Measurements from ENCODE around the gene CPT1C. TPM values are rescaled to one million over a fixed set of nuclear protein-coding genes. Genes with fewer than 3 reads are reported as not detected.

The CPT1C gene
- total RNA-seq, 1 donor from 2014 or later: 26.3 TPM

DNA sequence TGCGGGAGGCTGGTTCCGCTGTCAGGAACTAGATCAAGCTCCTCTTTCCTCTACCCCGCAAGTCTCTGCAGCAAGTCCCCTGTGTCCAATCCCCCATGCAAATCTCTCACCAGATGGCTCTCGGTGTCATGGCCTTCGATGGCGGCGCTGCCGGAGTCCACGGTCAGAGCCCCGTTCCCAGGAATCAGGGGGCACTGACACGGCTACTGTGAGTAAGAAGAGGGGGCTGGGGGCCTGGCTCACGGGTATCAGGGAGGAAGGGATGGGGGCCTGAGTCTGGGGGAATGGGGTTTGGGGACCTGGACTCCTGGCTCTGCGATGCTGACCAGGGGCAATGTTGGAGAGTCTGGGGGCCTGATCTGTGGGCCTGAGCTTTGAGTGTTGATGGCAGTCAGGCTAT, 44.9 kb upstream of the CPT1C start:
- DNase-seq (ENCODE audit: low spot score): no peak
- H3K4me3 Mint-ChIP-seq (ENCODE audit: unreplicated experiment): no peak overlapping the region
- TF ChIP-seq, protein P1, sequence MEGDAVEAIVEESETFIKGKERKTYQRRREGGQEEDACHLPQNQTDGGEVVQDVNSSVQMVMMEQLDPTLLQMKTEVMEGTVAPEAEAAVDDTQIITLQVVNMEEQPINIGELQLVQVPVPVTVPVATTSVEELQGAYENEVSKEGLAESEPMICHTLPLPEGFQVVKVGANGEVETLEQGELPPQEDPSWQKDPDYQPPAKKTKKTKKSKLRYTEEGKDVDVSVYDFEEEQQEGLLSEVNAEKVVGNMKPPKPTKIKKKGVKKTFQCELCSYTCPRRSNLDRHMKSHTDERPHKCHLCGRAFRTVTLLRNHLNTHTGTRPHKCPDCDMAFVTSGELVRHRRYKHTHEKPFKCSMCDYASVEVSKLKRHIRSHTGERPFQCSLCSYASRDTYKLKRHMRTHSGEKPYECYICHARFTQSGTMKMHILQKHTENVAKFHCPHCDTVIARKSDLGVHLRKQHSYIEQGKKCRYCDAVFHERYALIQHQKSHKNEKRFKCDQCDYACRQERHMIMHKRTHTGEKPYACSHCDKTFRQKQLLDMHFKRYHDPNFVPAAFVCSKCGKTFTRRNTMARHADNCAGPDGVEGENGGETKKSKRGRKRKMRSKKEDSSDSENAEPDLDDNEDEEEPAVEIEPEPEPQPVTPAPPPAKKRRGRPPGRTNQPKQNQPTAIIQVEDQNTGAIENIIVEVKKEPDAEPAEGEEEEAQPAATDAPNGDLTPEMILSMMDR (IDR thresholded peaks at IDR 0.05): no peak
- no peaks in the 10 kb centered on the region for H3K27me3 Mint-ChIP-seq (ENCODE audit: low read depth)
- peaks cover 37% of the 10 kb centered on the region for H3K4me1 Mint-ChIP-seq (ENCODE audit: low read depth)
- no peaks in the 10 kb centered on the region for H3K9me3 Mint-ChIP-seq (ENCODE audit: low read depth)
- H3K36me3 Mint-ChIP-seq (ENCODE audit: low read depth): peaks cover 14% of the 10 kb centered on the region
- H3K27ac Mint-ChIP-seq (ENCODE audit: unreplicated experiment): no peak overlapping the region

DNA sequence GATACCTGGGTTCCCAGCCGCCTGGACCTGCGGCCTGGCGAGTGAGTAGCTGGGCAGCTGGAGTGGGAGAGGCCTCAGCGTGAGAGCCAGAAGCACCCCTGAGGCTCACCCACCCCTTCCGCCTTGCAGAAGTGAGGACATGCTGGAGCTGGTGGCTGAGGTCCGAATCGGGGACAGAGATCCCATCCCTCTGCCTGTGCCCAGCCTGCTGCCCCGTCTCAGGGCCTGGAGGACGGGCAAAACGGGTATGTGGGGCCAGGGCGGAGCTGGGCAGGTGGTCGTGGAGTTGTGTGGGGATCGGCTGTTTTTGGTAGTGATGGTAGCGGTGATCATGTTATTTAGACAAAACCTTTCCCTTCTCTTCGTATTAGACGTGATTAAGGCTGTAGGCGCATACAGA, 44.3 kb upstream of the CPT1C start:
- Mint-ChIP-seq H3K9me3 (ENCODE audit: low read depth) (no peaks in the 10 kb centered on the region), H3K4me3 (ENCODE audit: unreplicated experiment) (no peak overlapping the region), H3K27ac (ENCODE audit: unreplicated experiment) (no peak overlapping the region), H3K36me3 (ENCODE audit: low read depth) (peaks cover 15% of the 10 kb centered on the region), H3K27me3 (ENCODE audit: low read depth) (no peaks in the 10 kb centered on the region), H3K4me1 (ENCODE audit: low read depth) (peaks cover 32% of the 10 kb centered on the region)
- TF ChIP-seq, protein P1 (IDR thresholded peaks at IDR 0.05): no peak
- DNase-seq (ENCODE audit: low spot score): no peak

DNA sequence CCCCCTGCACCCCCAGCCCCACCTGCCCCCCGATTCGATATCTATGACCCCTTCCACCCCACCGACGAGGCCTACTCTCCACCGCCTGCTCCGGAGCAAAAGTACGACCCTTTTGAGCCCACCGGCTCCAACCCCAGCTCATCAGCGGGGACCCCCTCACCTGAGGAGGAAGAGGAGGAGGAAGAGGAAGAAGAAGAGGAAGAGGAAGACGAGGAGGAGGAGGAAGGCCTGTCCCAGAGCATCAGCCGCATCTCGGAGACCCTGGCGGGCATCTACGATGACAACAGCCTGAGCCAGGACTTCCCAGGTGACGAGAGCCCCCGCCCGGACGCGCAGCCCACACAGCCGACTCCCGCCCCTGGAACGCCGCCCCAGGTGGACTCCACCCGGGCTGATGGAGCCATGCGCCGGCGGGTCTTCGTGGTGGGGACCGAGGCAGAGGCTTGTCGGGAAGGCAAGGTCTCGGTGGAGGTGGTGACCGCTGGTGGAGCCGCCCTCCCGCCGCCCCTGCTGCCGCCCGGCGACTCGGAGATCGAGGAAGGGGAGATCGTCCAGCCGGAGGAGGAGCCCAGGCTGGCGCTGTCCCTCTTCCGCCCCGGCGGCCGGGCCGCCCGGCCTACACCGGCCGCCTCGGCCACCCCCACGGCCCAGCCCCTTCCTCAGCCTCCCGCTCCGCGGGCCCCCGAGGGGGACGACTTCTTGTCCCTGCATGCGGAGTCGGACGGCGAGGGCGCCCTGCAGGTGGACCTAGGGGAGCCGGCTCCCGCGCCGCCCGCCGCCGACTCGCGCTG, 39.7 kb upstream of the CPT1C start:
- H3K9me3 Mint-ChIP-seq (ENCODE audit: low read depth): no peaks in the 10 kb centered on the region
- DNase-seq (ENCODE audit: low spot score): no peak
- H3K4me3 Mint-ChIP-seq (ENCODE audit: unreplicated experiment): no peak overlapping the region
- TF ChIP-seq, protein P1 (IDR thresholded peaks at IDR 0.05): no peak
- no peaks in the 10 kb centered on the region for H3K4me1 Mint-ChIP-seq (ENCODE audit: low read depth)
- peaks cover 24% of the 10 kb centered on the region for H3K36me3 Mint-ChIP-seq (ENCODE audit: low read depth)
- peak overlapping the region; percentile 32 for H3K27ac Mint-ChIP-seq (ENCODE audit: unreplicated experiment)
- no peaks in the 10 kb centered on the region for H3K27me3 Mint-ChIP-seq (ENCODE audit: low read depth)

DNA sequence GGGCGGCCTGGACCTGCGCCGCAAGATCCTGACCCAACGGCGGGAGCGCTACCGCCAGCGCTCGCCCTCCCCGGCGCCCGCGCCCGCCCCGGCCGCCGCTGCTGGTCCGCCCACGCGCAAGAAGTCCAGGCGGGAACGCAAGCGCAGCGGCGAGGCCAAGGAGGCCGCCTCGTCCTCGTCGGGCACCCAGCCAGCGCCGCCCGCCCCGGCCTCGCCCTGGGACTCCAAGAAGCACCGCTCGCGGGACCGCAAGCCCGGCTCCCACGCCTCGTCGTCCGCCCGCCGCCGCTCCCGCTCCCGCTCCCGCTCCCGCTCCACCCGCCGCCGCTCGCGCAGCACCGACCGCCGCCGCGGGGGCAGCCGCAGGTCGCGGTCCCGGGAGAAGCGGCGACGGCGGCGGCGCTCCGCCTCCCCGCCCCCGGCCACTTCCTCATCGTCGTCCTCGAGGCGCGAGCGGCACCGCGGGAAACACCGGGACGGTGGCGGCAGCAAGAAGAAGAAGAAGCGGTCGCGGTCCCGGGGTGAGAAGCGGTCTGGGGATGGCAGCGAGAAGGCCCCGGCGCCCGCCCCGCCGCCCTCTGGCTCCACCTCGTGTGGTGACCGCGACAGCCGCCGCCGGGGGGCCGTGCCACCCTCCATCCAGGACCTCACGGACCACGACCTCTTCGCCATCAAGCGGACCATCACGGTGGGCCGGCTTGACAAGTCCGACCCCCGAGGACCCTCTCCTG, 38.9 kb upstream of the CPT1C start:
- Mint-ChIP-seq H3K9me3 (ENCODE audit: low read depth) (no peaks in the 10 kb centered on the region), H3K27me3 (ENCODE audit: low read depth) (no peaks in the 10 kb centered on the region), H3K4me1 (ENCODE audit: low read depth) (no peaks in the 10 kb centered on the region), H3K27ac (ENCODE audit: unreplicated experiment) (no peak overlapping the region), H3K4me3 (ENCODE audit: unreplicated experiment) (no peak overlapping the region), H3K36me3 (ENCODE audit: low read depth) (peaks cover 20% of the 10 kb centered on the region)
- TF ChIP-seq, protein P1 (IDR thresholded peaks at IDR 0.05): no peak
- DNase-seq (ENCODE audit: low spot score): no peak

- TF ChIP-seq, protein P1 (IDR thresholded peaks at IDR 0.05): no peak
- Mint-ChIP-seq H3K4me3 (ENCODE audit: unreplicated experiment) (no peak overlapping the region), H3K4me1 (ENCODE audit: low read depth) (no peaks in the 10 kb centered on the region), H3K27ac (ENCODE audit: unreplicated experiment) (no peak overlapping the region), H3K27me3 (ENCODE audit: low read depth) (no peaks in the 10 kb centered on the region), H3K9me3 (ENCODE audit: low read depth) (no peaks in the 10 kb centered on the region), H3K36me3 (ENCODE audit: low read depth) (peaks cover 20% of the 10 kb centered on the region)
- no peak for DNase-seq (ENCODE audit: low spot score)
These were observed 38.1 kb upstream of the CPT1C start for GRCh38 chr19:49652551-49653465.

Data from chondrocyte (in vitro differentiated cells).